ENCODE results near the gene TBC1D9. TPM values are rescaled to one million over a fixed set of nuclear protein-coding genes. Genes with fewer than 3 reads are reported as not detected.
"Not testable (repeated sequence)": the region's sequence is repeated elsewhere in the genome, so short reads cannot be mapped to it uniquely, and the experiment has no call there.

TBC1D9 gene
- total and polyA plus RNA-seq, 5 donors from 2014 or later, result 0.03 to 0.30 (median 0.20) TPM; not detected in 2

- ATAC-seq (ENCODE audit: low read depth in 2 of 2), result no peak
- Mint-ChIP-seq H3K36me3 (no peaks in the 10 kb centered on the region), H3K27me3 (no peaks in the 10 kb centered on the region), H3K27ac (no peak overlapping the region), H3K9me3 (peaks cover 0 to 4% (median 0%) of the 10 kb centered on the region in 7 donors), H3K4me1 (no peaks in the 10 kb centered on the region), H3K4me3 (no peak overlapping the region)
- Histone ChIP-seq H3K9me3 (ENCODE audit: control insufficient read depth in 2 of 2, low read length in 2 of 2) (peaks cover 2 to 6% of the 10 kb centered on the region in 2 experiments), H3K27me3 (ENCODE audit: control insufficient read depth, insufficient read depth, low read length) (no peaks in the 10 kb centered on the region), H3K4me1 (ENCODE audit: control insufficient read depth, insufficient read depth, low read length, poor library complexity, severe bottlenecking) (no peaks in the 10 kb centered on the region), H3K4me3 (ENCODE audit: low read depth, low read length) (no peak overlapping the region), H3K27ac (ENCODE audit: insufficient read depth, low read length, poor library complexity, severe bottlenecking) (no peak overlapping the region), H3K36me3 (ENCODE audit: control insufficient read depth, insufficient read depth, low read length) (no peaks in the 10 kb centered on the region)
- DNase-seq, result no peak
These were observed 34.0 kb upstream of the TBC1D9 start for GRCh38 chr4:140790171-140790570.

- H3K36me3 Mint-ChIP-seq, result no peaks in the 10 kb centered on the region
- no peak overlapping the region for H3K27ac Mint-ChIP-seq
- no peak overlapping the region for H3K4me3 Mint-ChIP-seq
- Histone ChIP-seq H3K4me3 (ENCODE audit: low read depth, low read length) (no peak overlapping the region), H3K27ac (ENCODE audit: insufficient read depth, low read length, poor library complexity, severe bottlenecking) (no peak overlapping the region), H3K9me3 (ENCODE audit: control insufficient read depth in 2 of 2, low read length in 2 of 2) (peaks cover 2 to 6% of the 10 kb centered on the region in 2 experiments), H3K4me1 (ENCODE audit: control insufficient read depth, insufficient read depth, low read length, poor library complexity, severe bottlenecking) (no peaks in the 10 kb centered on the region), H3K27me3 (ENCODE audit: control insufficient read depth, insufficient read depth, low read length) (no peaks in the 10 kb centered on the region), H3K36me3 (ENCODE audit: control insufficient read depth, insufficient read depth, low read length) (no peaks in the 10 kb centered on the region)
- DNase-seq, result no peak
- H3K4me1 Mint-ChIP-seq, result no peaks in the 10 kb centered on the region
- H3K27me3 Mint-ChIP-seq, result no peaks in the 10 kb centered on the region
- H3K9me3 Mint-ChIP-seq, result peaks cover 0 to 4% (median 0%) of the 10 kb centered on the region in 7 donors
- ATAC-seq (ENCODE audit: low read depth in 2 of 2), result peak in 1 of 2 donors; percentile 20
These were observed 33.6 kb upstream of the TBC1D9 start for GRCh38 chr4:140789759-140790158.

GRCh38 chr4:140782787-140783186 is 26.6 kb upstream of the TBC1D9 start:
- not testable (repeated sequence) for DNase-seq; H3K27me3 ChIP-seq (ENCODE audit: control insufficient read depth, insufficient read depth, low read length); ATAC-seq (ENCODE audit: low read depth in 2 of 2); H3K36me3 Mint-ChIP-seq; H3K9me3 Mint-ChIP-seq; H3K4me1 ChIP-seq (ENCODE audit: control insufficient read depth, insufficient read depth, low read length, poor library complexity, severe bottlenecking); H3K27me3 Mint-ChIP-seq; H3K4me1 Mint-ChIP-seq; H3K27ac Mint-ChIP-seq; H3K9me3 ChIP-seq (ENCODE audit: control insufficient read depth in 2 of 2, low read length in 2 of 2); H3K27ac ChIP-seq (ENCODE audit: insufficient read depth, low read length, poor library complexity, severe bottlenecking); H3K4me3 Mint-ChIP-seq; H3K36me3 ChIP-seq (ENCODE audit: control insufficient read depth, insufficient read depth, low read length); H3K4me3 ChIP-seq (ENCODE audit: low read depth, low read length)

GRCh38 chr4:140781596-140781995 is 25.4 kb upstream of the TBC1D9 start:
- H3K36me3 ChIP-seq (ENCODE audit: control insufficient read depth, insufficient read depth, low read length), result no peaks in the 10 kb centered on the region
- H3K27me3 Mint-ChIP-seq, result no peaks in the 10 kb centered on the region
- no peaks in the 10 kb centered on the region for H3K27me3 ChIP-seq (ENCODE audit: control insufficient read depth, insufficient read depth, low read length)
- no peak overlapping the region for H3K27ac ChIP-seq (ENCODE audit: insufficient read depth, low read length, poor library complexity, severe bottlenecking)
- ATAC-seq (ENCODE audit: low read depth in 2 of 2) (no peak), DNase-seq (no peak)
- H3K27ac Mint-ChIP-seq, result no peak overlapping the region
- no peaks in the 10 kb centered on the region for H3K36me3 Mint-ChIP-seq
- no peaks in the 10 kb centered on the region for H3K4me1 Mint-ChIP-seq
- H3K4me3 Mint-ChIP-seq, result no peak overlapping the region
- no peaks in the 10 kb centered on the region for H3K9me3 ChIP-seq (ENCODE audit: control insufficient read depth in 2 of 2, low read length in 2 of 2)
- no peaks in the 10 kb centered on the region for H3K4me1 ChIP-seq (ENCODE audit: control insufficient read depth, insufficient read depth, low read length, poor library complexity, severe bottlenecking)
- peaks cover 0 to 7% (median 0%) of the 10 kb centered on the region in 7 donors for H3K9me3 Mint-ChIP-seq
- no peak overlapping the region for H3K4me3 ChIP-seq (ENCODE audit: low read depth, low read length)

- Mint-ChIP-seq H3K27ac (no peak overlapping the region), H3K9me3 (peaks cover 0 to 5% (median 0%) of the 10 kb centered on the region in 7 donors), H3K4me3 (no peak overlapping the region), H3K4me1 (no peaks in the 10 kb centered on the region), H3K27me3 (peaks cover 4% of the 10 kb centered on the region), H3K36me3 (no peaks in the 10 kb centered on the region)
- Histone ChIP-seq H3K9me3 (ENCODE audit: control insufficient read depth in 2 of 2, low read length in 2 of 2) (no peaks in the 10 kb centered on the region), H3K4me3 (ENCODE audit: low read depth, low read length) (no peak overlapping the region), H3K4me1 (ENCODE audit: control insufficient read depth, insufficient read depth, low read length, poor library complexity, severe bottlenecking) (no peaks in the 10 kb centered on the region), H3K27me3 (ENCODE audit: control insufficient read depth, insufficient read depth, low read length) (no peaks in the 10 kb centered on the region), H3K27ac (ENCODE audit: insufficient read depth, low read length, poor library complexity, severe bottlenecking) (no peak overlapping the region), H3K36me3 (ENCODE audit: control insufficient read depth, insufficient read depth, low read length) (no peaks in the 10 kb centered on the region)
- no peak for ATAC-seq (ENCODE audit: low read depth in 2 of 2)
- no peak for DNase-seq
These were observed 21.7 kb upstream of the TBC1D9 start for GRCh38 chr4:140777894-140778293.

GRCh38 chr4:140777386-140777785 is 21.2 kb upstream of the TBC1D9 start:
- Mint-ChIP-seq H3K4me3 (no peak overlapping the region), H3K36me3 (no peaks in the 10 kb centered on the region), H3K27ac (no peak overlapping the region), H3K9me3 (peaks cover 0 to 5% (median 0%) of the 10 kb centered on the region in 7 donors), H3K4me1 (no peaks in the 10 kb centered on the region), H3K27me3 (peaks cover 4% of the 10 kb centered on the region)
- Histone ChIP-seq H3K27ac (ENCODE audit: insufficient read depth, low read length, poor library complexity, severe bottlenecking) (no peak overlapping the region), H3K9me3 (ENCODE audit: control insufficient read depth in 2 of 2, low read length in 2 of 2) (no peaks in the 10 kb centered on the region), H3K27me3 (ENCODE audit: control insufficient read depth, insufficient read depth, low read length) (no peaks in the 10 kb centered on the region), H3K4me3 (ENCODE audit: low read depth, low read length) (no peak overlapping the region), H3K4me1 (ENCODE audit: control insufficient read depth, insufficient read depth, low read length, poor library complexity, severe bottlenecking) (no peaks in the 10 kb centered on the region), H3K36me3 (ENCODE audit: control insufficient read depth, insufficient read depth, low read length) (no peaks in the 10 kb centered on the region)
- DNase-seq (no peak), ATAC-seq (ENCODE audit: low read depth in 2 of 2) (no peak)

- peaks cover 0 to 5% (median 0%) of the 10 kb centered on the region in 7 donors for H3K9me3 Mint-ChIP-seq
- no peak overlapping the region for H3K27ac ChIP-seq (ENCODE audit: insufficient read depth, low read length, poor library complexity, severe bottlenecking)
These were observed 20.4 kb upstream of the TBC1D9 start for GRCh38 chr4:140776556-140776955.

GRCh38 chr4:140774956-140775355 is 18.8 kb upstream of the TBC1D9 start:
- peaks cover 4% of the 10 kb centered on the region for H3K27me3 Mint-ChIP-seq
- H3K27ac Mint-ChIP-seq, result no peak overlapping the region
- Histone ChIP-seq H3K36me3 (ENCODE audit: control insufficient read depth, insufficient read depth, low read length) (no peaks in the 10 kb centered on the region), H3K27me3 (ENCODE audit: control insufficient read depth, insufficient read depth, low read length) (no peaks in the 10 kb centered on the region), H3K4me1 (ENCODE audit: control insufficient read depth, insufficient read depth, low read length, poor library complexity, severe bottlenecking) (no peaks in the 10 kb centered on the region), H3K4me3 (ENCODE audit: low read depth, low read length) (no peak overlapping the region), H3K9me3 (ENCODE audit: control insufficient read depth in 2 of 2, low read length in 2 of 2) (no peaks in the 10 kb centered on the region), H3K27ac (ENCODE audit: insufficient read depth, low read length, poor library complexity, severe bottlenecking) (no peak overlapping the region)
- peaks cover 0 to 8% (median 0%) of the 10 kb centered on the region in 7 donors for H3K9me3 Mint-ChIP-seq
- no peaks in the 10 kb centered on the region for H3K36me3 Mint-ChIP-seq
- DNase-seq (no peak), ATAC-seq (ENCODE audit: low read depth in 2 of 2) (no peak)
- H3K4me1 Mint-ChIP-seq, result no peaks in the 10 kb centered on the region
- no peak overlapping the region for H3K4me3 Mint-ChIP-seq

More at GRCh38 chr4:140776556-140776955, 20.4 kb upstream of the TBC1D9 start:
- Mint-ChIP-seq H3K27me3 (peaks cover 4% of the 10 kb centered on the region), H3K36me3 (no peaks in the 10 kb centered on the region), H3K4me1 (no peaks in the 10 kb centered on the region), H3K4me3 (no peak overlapping the region), H3K27ac (no peak overlapping the region)
- DNase-seq, result no peak
- H3K4me1 ChIP-seq (ENCODE audit: control insufficient read depth, insufficient read depth, low read length, poor library complexity, severe bottlenecking), result no peaks in the 10 kb centered on the region
- no peaks in the 10 kb centered on the region for H3K9me3 ChIP-seq (ENCODE audit: control insufficient read depth in 2 of 2, low read length in 2 of 2)
- ATAC-seq (ENCODE audit: low read depth in 2 of 2), result no peak
- H3K27me3 ChIP-seq (ENCODE audit: control insufficient read depth, insufficient read depth, low read length), result no peaks in the 10 kb centered on the region
- H3K4me3 ChIP-seq (ENCODE audit: low read depth, low read length), result no peak overlapping the region
- H3K36me3 ChIP-seq (ENCODE audit: control insufficient read depth, insufficient read depth, low read length), result no peaks in the 10 kb centered on the region

Measured in CD4-positive, CD25-positive, alpha-beta regulatory T cell (primary cell).